GM18951 (cell line): ENCODE measurements around the gene PRAC1.
"Not testable (repeated sequence)": the region's sequence is repeated elsewhere in the genome, so short reads cannot be mapped to it uniquely, and the experiment has no call there.

ENCODE experiments used
- POLR2A ChIP-seq: IDR thresholded peaks from 4 replicates; pipeline ENCODE4 v1.6.1; 2011; ENCODE audit warnings: mild to moderate bottlenecking; ENCODE audit not compliant: insufficient read length, insufficient read depth; ENCODE audit errors: extremely low read depth
- in situ Hi-C: fragments of 300-500 bp; cut with MboI; formaldehyde crosslinking; loops from one replicate; pipeline ENCODE4 v1.12.0; 2022; ENCODE audit warnings: low sequenced_read_pairs, mixed read lengths, inconsistent platforms; ENCODE audit not compliant: unreplicated experiment

The PRAC1 gene

DNA sequence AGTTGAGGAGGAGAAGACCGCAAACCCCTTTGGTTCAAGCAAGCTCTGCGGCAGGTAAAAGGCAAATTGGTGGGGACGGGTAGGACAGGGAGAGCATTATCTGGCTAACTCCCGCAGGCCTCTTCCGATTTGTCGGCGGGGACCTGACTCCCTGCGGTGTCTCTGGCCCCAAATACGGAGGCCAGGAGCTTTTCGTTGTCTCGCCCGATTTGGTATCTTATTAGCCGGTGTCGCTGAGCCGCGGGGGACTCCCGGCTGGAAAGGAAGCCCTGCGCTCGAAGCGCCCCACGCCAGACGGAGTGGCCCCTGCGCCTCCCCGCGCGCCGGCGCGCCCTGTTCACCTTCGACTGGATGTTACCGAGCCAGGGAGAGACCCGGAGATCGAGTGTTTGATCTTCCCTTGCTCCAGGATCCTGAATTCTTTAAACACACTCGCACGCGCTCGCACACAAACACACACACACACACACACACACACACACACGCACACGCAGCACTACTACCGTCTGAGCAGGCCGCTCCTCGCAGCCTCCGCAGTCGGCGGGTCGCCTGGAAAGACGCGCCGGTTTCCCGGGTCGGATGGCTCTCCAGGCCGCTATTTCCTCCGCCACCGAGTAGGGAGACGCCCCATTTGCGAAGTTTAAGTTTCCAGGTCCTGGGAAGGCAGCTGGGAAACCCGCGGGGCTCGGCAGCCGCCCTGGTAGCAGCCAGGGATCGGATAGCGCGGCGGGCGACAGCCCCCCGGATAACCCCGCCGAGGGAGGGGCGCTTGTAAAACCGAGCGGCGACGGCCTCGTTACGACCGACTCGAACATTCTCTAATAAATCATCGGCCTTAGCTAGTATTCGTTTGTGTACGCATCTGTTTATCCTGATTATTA, 3.3 kb downstream of the PRAC1 start:
- TF ChIP-seq POLR2A, result no peak
- in situ Hi-C loops, result no loop called here

DNA sequence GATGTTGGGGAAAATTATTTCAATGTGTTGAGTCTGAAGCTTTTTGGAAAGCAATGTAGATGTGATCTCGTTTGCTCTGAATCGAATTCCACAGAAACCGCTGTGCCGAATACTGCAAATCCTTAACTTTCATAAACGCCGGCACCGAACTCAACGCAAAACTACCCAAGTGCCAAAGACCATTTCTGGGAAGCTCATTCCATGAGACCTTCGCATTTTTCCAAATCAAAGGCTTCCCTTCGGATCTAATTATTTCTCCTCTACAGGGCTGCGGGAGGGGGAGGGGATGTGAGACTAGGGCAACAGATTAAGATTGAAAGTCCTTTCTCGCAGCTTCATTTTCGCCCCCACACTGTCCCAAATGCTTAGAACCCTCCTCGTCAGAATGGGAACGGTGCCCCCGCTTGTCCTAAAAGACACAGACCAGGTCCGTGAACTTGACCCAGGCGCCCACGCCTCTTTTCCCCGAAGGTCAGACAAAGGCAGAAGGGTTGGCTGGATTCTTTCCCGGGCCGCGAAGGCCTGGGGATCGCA, 4.0 kb downstream of the PRAC1 start:
- in situ Hi-C loops, result no loop called here
- TF ChIP-seq POLR2A, result no peak

DNA sequence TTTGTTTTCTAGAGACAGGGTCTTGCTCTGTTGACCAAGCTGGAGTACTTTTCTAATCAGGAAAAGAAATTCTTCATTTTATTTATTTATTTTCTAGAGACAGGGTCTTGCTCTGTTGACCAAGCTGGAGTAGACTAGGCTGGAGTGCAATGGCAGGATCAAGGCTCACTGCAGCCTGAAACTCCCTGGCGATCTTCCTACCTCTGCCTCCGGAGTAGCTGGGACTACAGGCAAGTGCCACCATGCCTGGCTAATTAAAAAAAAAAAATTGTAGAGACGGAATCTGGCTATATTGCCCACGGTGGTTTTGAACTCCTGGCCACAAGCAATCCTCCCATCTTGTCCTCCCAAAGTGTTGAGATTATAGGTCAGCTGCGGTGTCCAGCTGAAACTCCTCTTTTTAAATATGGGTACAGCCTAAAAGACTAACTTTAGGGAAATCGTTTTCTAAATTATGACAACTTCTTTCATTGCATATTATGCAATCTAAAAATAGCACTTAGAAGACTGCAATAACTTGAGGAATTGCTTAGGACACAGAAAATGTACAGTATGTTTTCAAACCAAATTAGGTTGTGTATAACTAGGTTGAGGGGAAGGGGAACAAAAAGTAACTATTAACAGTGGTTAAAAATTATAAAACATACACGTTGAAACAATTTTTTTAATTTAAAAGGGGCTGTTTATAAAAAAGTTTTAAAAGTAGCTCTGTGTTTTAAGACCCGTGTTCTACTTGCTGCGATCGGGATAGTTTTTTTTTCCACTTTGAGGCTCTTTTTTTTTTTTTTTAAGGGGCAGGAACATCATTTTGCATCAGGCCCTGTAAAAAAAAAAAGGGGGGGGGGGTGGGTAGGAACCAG, 4.7 kb downstream of the PRAC1 start:
- in situ Hi-C loops, result no loop called here
- no peak for TF ChIP-seq POLR2A

DNA sequence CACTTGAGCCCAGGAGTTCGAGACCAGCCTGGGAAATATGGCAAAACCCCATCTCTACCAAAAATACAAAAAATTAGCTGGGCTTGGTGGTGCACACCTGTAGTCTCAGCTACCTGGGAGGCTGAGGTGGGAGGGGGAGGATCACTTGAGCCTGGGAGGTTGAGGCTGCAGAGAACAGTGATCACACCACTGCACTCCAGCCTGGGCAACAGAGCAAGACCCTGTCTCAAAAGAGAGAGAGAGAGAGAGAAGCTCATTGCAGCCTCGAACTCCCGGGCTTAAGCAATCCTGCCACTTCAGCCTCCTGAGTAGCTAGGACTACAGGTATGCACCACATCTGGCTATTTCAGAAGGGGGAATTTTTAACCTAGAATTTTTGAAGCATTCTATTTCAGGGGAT, 5.8 kb downstream of the PRAC1 start:
- in situ Hi-C loops, result not testable (repeated sequence)

DNA sequence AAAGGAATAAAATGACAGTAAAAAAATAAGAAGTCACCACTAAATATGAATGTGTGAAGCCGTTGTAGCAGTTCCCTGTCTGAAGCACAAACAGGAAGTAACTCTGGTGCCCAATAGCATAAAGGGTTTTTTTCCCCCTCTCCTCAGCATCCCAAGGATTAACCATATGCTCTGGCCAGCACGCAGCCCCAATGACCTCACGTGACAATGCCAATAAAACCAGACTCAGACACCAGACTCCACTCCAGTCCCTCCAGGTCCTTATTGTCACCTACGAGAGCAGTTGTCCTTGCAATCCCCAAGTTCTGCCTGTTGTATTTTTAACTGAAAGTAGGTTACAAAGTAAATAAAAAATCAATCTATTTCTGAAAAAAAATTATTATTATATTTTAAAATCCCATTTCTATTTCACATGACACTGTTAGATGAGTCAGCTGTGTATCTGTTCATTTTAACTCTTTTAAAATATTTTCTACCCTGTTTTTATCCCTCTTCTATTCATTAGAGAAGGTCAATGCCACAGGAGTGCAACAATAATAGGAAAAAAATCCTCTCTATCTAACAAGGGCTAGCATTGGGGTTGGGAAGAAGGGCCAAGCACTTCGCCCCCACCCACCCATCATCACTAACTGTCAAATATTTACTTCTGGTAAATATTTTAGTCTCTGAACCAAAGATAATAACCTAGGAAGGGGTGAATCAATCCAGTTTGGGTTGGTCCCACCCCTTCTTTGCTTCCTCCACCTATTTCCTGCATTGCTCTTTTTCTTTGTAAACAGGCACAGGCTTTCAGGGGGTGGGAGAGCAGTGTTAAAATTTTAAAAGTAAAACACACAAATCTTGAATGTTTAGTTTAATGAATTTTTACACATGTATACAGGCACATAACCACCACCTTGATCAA, 6.6 kb downstream of the PRAC1 start:
- TF ChIP-seq POLR2A, result no peak
- in situ Hi-C loops, result no loop called here

DNA sequence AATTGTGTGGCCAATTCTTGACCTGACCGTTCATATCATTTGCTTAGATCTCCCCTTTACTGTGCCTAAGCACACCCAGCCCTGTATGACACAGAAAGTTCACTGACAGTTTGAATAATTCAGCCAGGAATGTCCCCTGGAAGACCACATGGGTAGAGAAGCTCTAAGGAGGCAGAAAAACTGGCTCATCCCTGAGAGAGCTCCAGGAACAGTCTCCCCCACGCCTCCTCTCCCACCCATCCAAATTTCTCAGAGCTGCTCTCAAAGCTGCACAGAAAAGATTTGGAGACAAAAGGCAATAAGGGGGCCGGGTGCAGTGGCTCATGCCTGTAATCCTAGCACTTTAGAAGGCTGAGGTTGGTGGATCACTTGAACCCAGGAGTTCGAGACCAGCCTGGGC, 11.2 kb downstream of the PRAC1 start:
- in situ Hi-C loops, result no loop called here
- TF ChIP-seq POLR2A, result no peak

DNA sequence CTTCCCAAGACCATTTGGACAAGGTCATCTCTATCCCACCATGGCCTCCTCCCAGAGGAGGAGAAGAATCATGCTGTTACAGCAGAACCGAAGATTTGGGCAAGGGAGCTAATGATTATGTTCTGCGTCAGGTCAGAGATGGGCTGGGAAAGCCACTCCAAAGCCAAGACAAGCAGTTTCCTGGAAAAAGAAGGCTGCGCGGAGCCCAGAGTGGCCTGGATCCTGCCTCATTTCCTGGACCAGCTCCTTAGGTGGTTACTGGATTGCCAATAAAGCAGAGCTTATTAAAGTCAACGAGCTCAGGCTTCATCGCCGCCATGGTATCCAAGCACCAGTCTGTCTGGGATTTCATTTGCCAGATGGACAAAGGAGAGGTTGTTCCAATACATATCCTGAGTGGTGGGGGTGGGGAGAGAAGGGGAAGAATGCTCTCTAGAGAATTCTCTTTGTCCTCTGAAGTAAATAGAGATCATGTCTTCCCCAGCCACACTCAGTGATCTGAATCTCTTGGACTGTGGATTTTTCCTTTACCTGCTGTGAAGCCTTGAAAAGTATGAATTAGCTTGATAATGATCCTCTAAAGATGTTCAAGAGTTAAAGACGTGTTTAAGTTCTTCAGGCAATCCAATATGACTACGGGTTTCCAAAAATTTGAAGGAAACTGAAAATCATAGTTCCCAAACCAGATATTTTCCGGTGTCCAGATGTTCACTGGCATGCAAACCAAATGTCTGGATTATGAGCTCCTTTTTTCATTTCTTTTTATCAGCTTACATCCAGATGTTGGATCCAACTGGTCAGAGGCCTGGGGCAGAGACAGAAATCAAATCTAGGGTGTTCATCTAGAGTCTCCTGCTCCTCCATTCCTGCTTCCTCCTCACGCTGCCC, 17.7 kb downstream of the PRAC1 start:
- in situ Hi-C loops, result no loop called here
- no peak for TF ChIP-seq POLR2A

DNA sequence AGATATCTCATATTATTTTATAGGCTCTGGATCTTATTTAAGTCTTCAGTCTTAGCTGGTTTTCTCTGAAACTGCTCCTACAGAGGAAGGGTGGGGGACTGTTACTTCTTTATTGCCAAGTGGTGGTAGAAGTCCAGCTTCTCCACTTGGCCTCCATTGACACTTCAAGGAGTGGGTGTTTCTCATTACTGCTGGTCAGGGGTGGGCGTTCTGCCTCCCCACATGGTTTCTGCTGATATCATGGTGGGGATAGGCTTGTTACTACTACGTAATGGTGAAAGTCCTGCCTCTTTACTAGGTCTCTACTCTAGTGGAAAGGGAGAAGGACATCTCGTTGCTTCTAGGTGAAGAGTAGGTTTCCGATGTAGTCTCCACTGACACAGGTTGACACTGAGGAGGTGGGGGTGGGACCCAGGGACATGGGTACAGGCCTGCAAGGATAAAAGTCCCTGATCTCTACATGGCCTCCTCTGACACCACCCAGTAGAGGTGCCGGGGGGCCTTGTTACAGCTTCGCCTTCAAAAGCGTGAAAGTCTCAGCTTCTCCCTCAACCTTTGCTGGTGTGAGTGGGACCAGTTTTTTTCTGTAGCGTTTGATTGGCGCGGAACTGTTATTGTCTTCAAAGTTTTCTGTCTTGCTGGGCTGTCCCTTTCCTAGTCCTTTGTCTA, 20.3 kb downstream of the PRAC1 start:
- in situ Hi-C loops, result no loop called here

DNA sequence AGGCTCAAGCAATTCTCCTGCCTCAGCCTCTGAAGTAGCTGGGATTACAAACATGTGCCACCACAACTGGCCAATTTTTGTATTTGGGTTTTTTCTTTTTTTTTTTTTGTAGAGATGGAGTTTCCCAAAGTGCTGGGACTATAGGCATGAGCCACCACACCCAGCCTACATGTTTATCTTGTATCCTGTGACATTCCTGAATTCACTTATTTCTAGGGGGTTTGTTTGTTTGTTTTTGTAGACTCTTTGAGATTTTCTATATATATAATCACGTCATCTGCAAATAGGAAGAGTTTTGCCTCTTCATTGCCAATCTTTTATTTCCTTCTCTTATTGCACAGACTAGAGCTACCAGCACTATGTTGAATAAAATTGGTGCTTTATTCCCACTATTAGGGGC, 29.1 kb downstream of the PRAC1 start:
- in situ Hi-C loops, result no loop called here
- no peak for TF ChIP-seq POLR2A

More for the DNA sequence above, 20.3 kb downstream of the PRAC1 start:
- no peak for TF ChIP-seq POLR2A

DNA sequence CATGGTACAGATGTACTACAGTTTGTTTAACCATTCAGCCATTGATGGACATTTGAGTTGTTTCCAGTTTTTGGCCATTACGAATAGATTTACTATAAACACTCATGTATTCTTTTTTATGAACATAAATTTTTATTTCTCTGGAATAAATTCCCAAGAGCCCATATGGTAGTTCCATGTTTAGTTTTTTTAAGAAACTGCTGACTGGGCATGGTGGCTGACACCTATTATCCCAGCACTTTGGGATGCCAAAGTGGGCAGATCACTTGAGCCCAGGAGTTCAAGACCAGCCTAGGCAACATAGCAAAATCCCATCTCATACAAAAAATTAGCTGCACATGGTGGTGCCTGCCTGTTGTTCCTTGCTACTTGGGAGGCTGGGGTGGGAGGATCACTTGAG, 30.3 kb downstream of the PRAC1 start:
- no peak for TF ChIP-seq POLR2A
- in situ Hi-C loops, result no loop called here

DNA sequence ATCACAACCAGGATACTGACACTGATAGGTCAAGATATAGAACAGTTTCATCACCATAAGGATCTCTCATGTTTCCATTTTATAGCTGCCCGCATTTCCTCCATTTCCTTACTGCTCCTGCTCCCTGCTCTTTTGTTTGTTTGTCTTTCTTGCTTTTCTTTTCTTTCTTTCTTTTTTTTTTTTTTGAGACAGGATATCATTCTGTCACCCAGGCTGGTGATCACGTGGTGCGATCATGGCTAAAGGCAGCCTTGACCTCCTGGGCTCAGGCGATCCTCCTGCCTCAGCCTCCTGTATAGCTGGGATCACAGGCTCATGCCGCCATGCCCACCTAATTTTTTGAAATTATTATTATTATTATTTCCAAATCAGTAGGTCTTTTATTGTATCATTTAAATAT, 31.7 kb downstream of the PRAC1 start:
- in situ Hi-C loops, result no loop called here
- no peak for TF ChIP-seq POLR2A
